GM21447 (cell line): ENCODE results near the gene MYBBP1A.

ENCODE experiments used
- ATAC-seq: cut with Tn5 transposase; IDR thresholded peaks from one replicate; pipeline ENCODE4 v1.9.1; 2021; ENCODE audit not compliant: unreplicated experiment

Gene MYBBP1A

DNA sequence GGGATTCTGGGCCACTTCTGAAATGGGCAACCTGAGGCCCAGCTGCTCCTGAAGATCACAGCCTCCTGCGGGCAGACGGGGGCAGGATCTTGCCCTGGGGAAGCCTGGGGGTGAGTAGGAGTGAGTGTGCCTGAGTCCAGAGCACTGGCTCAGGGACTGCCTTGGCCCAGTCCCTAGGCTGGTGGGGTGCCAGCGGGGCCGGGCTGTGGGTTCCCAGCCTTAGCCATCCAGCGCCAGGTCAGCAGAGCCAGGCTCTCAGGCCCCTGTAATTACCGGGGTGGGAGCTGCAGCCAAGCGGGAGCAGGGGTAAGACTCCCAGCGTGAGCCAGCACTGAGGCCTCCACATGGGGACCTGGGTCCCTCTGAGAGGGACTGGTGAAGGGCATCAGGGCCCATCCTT lies 48.3 kb downstream of the MYBBP1A start:
- no peak for ATAC-seq

DNA sequence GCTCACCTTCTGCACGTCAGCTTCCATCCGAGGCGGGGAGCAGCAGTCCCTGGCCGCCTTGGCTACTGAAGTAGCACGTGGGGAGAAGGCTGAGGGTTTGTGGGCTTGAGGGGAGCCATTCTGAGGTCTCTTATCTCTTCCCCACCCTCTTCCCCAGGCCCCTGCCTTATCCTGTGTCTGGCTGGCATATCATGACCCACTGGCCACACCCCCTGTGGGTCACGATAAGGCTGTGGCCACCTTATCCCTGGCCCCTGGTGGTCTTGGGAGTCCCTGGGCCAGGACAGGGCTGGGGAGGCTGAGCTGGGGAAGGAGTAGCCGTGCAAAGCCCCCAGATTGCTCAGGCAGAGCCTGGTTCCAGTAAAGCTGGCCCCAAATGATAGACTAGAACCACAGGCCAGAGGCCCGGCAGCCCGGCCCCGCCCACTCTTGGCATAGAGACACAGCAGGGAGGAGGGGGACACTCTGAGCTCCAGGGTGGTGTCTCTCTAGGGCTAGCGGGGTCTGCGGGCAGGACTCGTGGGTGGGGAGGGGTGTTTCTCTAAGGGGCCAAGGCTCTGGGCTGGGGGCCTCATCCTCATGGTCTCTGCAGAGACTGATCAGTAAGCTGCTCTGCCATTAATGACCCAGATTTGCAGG lies 48.9 kb downstream of the MYBBP1A start:
- no peak for ATAC-seq

DNA sequence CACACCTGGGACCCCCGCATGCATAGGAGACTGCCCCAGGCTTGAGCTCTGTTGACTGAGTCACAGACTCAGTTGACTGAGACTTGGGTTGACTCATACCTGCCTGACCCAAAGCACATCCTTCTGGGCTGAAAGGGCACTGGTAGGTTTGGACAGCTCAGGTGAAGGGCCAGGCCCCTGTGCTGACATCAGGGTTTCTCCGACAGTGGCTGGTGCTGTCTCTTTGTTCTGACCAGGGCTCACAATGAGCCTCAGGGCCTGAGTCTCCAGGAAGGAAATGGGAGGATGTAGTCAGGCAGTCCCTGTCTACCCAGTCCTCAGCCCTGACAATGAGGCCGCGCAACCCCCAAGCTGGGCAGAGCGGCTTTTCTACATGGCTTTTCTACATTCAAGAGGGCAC lies 50.0 kb downstream of the MYBBP1A start:
- ATAC-seq = no peak

DNA sequence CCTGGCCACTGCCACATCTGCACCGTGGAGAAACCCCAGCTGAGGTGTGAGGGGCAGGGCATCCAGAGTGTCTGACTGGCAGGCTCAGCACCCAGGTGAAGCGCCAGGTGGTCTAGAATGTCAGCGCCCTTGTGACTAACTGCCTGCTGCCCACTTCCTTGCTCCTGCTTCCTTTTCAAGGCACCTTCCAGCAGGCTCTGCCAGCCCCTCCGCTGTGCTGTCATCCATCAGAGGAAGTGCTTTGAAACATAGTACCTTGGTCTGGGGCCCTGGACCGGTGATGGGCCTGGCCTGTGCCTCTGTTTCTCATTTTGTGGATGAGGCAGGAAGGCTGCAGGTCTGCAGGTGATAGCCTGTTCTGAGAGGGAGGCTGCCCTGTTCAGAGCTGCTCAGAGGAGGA lies 51.0 kb downstream of the MYBBP1A start:
- no peak for ATAC-seq

DNA sequence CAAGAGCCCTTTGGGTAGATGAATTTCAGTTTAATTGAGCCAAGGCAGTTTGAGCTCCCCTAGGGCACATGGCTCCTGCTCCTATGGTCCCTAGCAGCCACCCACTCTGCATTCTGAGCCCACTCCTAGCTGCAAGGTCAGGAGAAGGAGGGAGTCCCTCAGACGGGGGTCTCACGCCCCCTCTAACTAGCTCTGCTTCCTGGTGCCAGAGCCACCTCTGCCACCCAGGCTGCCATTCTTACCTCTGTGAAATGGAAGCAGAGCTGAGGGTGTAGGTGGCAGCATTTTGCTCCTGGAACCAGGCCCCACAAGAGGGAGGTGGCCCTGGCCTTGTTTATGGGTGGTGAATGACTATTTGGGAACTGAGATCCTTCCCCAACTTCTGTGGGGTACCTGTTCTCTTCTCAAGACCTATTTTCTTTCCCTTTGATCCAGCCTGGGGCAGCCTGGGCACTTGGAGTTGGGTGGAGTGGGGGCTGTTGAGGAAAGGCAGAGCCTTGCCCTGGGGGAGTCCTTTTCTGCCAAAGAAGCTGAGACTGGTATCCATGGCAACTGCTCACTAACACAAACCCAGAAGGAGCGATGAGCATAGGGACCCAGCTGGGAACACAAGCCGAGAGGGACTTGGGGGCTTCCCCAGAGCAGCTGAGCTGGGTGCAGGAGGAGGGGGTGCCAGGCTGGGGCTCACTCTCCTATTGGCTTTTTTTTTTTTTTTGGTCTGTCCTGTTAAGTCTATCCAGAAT lies 51.7 kb downstream of the MYBBP1A start:
- no peak for ATAC-seq

DNA sequence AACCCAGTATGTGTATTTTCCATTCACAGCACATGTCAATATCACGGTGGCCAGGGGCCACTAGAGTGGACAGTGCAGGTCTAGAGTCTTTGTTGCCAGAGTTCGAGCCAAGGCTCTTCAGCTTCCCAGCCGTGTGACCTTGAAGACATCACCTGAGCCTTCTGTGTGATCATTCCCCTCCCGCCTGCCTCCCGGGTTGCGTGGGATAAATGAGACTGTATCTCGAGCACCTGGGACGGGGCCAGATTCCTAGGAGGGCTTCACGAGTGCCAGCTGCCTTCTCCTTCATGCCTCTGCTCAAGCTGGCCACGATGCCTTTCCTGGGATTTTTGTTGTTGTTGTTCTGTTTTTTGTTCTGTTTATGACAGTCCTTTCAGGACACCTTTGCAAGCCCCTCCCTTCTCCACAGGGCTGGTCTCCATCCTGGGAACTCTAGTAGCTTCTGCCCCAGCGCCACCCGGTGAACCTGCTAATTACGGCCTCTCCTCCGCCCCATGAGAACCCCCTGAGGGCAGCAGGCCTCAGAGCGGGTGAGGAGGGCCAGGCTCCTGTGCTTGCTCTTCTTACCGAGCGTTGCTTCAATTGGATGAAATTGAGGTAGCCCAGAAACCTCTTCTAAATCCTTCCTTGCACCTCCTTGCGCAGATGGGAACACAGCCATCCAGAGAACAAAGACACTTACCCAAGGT lies 52.6 kb downstream of the MYBBP1A start:
- no peak for ATAC-seq

DNA sequence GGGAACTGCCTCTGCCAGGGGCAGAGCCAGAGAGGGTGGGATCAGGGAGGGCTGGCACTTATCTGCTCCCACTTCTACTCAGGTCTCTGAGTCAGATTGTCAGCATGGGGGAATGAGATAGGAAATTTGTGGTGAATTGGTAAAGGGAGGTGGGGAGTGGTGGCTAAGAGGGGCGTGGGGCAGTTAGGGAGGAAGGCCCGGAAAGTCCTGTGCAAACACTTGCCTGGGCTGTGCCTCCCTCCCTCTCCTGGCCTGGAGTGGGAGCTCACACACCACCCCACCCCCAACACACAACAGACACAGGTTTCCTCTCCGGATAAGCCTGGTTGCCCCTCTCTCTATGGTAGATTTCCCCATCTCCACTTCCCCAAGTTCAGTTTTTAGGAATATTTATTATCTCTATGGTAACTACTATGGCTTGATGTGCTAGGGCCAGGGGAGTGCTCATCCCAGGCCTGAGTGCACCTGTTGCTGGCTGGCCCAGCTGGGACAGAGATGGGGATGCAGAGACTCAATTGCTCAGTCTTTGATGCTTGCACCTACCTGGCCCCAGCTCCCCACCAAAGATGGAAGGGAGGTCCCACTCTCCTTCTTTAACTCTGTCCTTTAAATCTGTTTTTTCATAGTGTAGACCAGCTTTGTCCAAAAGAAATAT lies 53.8 kb downstream of the MYBBP1A start:
- no peak for ATAC-seq

DNA sequence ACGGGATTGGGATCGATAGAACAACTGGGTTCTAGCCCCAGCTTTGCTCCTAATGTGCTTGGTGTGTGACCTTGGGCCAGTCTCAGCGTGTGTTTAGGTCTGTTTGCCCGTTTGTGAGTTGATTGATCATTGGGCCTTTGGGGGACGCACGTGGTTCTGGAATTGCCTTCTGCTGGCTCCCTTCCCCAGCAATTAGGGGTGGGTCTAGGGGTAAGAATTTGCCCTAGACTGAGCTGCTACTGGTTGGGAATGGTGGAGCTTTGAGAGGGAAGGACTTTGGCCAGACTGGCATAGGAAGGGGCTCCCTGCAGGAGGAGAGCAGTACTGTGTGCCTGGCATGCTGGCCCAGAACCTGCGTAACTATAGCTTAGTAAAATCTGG lies 55.0 kb downstream of the MYBBP1A start:
- no peak for ATAC-seq

DNA sequence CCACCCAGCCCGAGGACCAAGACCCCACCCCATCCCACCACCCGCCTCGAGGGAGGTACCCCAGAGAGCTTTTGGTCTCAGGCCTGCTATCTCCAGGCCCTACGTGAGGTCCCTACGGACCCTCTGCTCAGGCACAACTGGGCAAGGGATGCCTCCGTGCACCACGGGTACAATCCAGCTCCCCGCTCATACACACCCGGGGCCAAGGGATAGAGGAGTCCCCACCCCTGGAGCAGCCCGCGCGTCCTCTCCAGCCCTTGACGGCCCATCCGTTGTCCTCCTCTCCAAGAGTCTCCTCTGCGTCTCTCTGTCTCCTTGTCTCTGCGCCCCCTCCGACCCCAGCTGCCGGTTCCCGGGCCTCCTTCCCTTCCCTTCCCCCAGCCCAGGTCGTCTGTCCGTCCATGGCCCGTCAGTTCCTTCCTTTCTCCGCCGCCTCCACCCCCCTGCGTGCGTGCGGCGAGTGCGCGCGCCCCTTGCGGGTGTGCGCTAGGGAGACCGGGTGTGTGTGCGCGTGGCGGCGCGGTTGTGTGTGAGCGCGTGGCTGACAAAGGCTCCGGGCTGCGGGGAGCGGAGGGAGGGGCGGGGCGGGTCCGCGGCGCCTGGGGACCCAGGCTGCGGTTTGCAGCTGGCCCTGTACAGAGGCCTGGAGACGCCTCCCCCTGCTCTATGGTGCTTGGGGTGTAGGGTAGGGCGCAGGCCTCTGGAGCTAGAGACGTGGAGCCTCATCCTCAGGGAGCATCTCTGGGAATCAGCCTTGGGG lies 55.6 kb downstream of the MYBBP1A start:
- ATAC-seq = no peak

DNA sequence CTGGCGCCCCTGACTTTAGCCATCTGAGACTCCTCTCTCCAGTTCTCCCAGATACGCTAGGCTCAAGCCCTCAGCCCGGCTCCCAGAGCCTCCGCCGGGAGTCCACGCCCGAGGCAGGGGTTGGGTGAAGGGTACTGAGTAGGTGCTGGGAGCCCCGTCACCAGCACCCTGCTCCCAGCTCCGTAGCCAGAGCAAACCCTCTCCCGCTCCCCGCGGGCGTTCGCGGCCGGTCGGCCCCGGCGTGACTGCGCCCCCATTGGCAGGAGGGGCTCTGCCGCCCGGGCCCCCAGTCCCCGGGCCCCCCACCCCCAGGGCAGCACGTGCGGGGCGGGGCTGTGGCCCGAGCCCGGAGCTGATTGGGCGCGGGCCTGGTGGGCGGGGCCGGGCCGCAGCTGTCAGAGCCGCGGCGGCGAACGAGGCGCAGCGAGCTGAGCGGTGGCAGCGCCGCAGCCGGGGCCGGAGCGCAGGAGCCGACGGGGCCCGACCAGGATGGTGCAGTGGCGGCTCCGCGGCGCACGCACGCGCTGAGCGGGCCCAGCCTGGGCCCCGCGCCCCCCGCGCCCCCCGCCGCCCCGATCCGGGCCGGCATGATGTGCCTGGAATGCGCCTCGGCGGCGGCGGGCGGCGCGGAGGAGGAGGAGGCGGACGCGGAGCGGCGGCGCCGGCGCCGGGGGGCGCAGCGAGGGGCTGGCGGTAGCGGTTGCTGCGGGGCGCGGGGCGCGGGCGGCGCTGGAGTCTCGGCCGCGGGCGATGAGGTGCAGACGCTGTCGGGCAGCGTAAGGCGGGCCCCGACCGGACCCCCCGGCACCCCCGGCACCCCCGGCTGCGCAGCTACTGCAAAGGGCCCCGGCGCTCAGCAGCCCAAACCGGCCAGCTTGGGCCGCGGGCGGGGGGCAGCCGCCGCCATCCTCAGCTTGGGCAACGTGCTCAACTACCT lies 56.5 kb downstream of the MYBBP1A start, which contains the start of gene SPNS2:
Gene SPNS2, plus strand, starts transcription at position 421 of the 937 bp plus-strand sequence. Its CDS starts 167 bp downstream, at position 588.
- no peak for ATAC-seq

DNA sequence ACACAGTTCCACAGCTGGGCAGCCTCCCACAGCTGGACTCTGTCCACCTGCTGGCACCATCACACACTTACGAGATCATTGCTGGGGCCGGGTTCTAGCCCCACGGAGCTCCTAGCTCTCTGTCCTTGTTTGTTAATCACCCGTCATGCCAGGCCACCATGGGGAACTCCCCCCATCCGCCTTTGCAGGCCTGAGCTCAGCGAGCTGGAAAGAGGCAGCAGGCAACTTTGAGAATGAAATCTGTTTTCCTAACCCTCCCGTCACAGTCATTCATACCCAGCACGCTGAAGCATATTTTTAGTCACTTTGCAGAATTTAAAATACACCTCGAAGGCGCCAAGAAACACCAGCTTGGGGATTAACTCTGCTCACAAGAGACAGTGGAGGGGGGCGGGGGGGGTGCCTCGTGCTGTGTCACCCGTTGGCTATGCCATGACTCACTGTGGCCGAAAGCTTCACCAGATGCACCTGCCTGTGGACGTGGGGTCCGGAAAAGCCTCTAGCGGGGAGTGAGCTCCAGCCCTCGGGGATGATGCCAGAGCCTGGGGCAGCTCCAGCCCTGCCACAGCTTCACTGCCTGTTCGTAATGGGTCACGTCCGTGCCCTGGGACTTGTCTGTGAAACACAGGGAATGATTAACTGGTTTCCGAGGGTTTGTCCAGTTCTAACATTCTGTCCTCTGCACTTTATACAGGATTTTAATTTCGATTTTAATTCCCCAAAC lies 57.9 kb downstream of the MYBBP1A start:
- no peak for ATAC-seq

DNA sequence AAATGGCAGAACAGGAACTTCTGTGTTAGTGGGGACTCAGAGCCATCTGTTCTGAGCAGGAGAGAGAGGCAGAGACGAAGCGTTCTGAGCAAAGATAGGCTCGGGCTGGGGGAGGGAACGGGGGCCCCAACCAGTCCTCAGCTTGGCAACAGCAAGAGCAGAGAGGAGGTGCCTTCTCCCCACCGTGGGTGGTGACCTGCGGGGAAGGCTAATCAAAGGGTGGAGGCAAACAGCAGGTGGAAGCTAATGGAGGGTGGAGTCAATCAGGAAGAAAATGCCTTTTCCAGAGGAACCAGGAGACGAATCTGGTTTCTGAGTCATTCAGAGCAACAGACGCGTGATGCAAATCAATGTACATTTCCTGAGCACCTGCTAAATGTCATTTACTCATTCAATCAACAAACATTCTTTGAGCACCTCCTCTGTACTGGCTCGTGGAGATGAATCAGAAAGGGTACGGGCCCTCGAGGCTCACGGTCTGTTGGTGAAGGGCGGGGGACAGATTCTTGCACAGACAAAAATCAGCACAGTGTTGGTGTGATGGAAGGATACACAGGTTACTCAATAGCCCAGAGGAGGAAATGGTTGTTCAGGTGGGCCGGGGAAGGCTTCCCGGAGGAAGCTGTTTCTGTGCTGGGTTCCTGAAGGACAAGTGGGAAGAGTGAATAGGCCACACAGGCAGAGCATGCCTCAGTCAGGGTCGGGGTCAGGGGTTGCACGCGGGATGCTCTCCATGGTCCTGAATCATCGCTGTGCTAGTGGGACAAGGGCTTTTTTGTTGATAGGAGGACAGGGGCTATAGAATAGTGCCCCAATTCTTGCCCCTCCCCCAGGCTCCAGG lies 62.2 kb downstream of the MYBBP1A start:
- ATAC-seq = no peak

DNA sequence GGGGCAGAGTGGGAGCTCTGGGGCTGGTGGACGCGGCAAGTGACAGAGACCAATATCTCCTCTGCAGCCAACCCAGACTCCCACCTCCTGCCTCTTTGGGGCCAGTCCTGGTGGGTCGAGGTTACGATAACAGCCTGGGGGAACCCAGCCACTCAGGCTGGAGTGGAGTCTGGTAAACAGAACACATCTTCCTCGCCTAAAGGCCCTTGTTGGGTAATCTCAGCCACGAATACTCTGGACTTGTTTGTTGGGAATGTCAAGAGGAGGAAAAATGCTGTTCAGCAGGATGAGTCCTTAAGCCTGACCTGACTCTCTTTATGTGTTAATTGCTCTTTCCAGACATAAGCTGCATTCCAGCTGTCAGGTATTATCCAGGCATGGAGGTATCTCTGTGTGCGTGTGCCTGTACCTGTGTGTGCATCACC lies 64.5 kb downstream of the MYBBP1A start:
- no peak for ATAC-seq

DNA sequence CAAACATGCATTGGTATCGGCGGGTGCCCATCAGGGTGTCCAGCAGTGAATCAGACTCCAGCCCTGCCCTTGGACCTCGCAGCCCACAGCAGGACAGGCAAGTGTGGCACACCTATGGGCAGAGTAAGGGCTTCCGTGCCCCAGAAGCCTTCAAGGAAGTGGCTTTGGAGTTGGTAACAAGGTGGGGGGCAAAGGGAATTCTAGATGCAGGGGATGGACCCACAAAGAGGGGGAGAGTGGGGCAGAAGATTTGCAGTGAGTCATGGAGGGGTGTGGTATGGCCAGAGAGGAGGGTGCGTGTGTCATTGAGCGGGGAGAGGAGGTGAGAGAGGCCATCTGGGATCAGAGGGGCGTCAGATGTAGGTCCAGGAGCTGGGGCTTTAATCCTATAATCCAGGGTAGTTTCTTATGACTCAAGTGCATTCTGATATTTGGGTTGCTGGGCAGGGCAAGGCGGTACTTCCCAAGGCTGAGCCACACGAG lies 65.0 kb downstream of the MYBBP1A start:
- no peak for ATAC-seq

DNA sequence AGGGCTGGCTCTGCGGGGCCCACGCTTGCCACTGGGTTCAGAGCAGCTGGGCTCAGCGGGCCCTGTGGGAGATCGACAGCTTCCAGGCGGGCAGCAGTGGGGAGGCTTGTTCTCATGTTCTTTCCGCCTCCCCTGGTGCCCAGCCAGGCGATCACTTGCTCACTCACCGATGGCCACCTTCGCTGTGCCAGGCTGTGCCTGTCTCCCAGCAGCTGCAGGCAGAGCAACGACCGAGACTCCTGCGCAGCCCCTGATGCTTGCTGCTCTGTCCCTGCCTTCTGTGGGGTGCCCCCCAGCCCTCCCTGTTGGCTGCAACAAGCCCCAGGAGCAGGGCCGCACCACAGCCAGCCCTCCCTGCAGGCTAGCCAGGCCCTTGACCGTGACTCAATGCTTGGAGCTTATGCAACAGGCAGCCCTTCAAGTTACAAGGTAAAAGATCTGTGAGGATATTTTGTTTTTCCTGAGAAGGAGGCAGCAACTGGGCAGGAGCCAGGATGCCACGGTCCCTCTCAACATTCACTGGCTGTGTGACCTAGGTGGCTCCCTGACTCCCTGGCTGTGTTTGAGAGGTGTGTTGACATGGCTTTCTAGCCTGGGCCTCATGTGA lies 66.1 kb downstream of the MYBBP1A start:
- ATAC-seq = no peak
